GM19452 (cell line): Measurements from ENCODE around the gene ATPAF2.

Experiments used
- ATAC-seq: cut with Tn5 transposase; IDR thresholded peaks from one replicate; pipeline ENCODE4 v1.9.1; 2021; ENCODE audit not compliant: unreplicated experiment

Gene ATPAF2

GRCh38 chr17:18040261-18040858 is 1.4 kb upstream of the ATPAF2 start:
- no peak for ATAC-seq

- peak; percentile 6 for ATAC-seq
These were observed 730 bp upstream of the ATPAF2 start for GRCh38 chr17:18039535-18040260.

GRCh38 chr17:18038149-18038850 is 668 bp downstream of the ATPAF2 start:
- no peak for ATAC-seq

GRCh38 chr17:18037486-18037885 is 1.5 kb downstream of the ATPAF2 start:
- ATAC-seq = no peak

- no peak for ATAC-seq
These were observed 3.3 kb downstream of the ATPAF2 start for GRCh38 chr17:18035704-18036103.

- peak; percentile 58 for ATAC-seq
These were observed 5.4 kb downstream of the ATPAF2 start for GRCh38 chr17:18033442-18034099.

GRCh38 chr17:18031955-18032354 is 7.0 kb downstream of the ATPAF2 start:
- no peak for ATAC-seq

GRCh38 chr17:18028952-18029540 is 9.9 kb downstream of the ATPAF2 start:
- no peak for ATAC-seq

- no peak for ATAC-seq
These were observed 10.6 kb downstream of the ATPAF2 start for GRCh38 chr17:18028114-18028951.

- no peak for ATAC-seq
These were observed 11.7 kb downstream of the ATPAF2 start for GRCh38 chr17:18027280-18027679.

- peak; percentile 70 for ATAC-seq
These were observed 12.8 kb downstream of the ATPAF2 start for GRCh38 chr17:18025945-18026776.

GRCh38 chr17:18025241-18025944 is 13.6 kb downstream of the ATPAF2 start:
- ATAC-seq = peak; percentile 90

GRCh38 chr17:18021372-18021771 is 17.6 kb downstream of the ATPAF2 start:
- ATAC-seq = no peak

- ATAC-seq = no peak
These were observed 18.0 kb downstream of the ATPAF2 start for GRCh38 chr17:18020971-18021370.

- ATAC-seq = no peak
These were observed 19.2 kb downstream of the ATPAF2 start for GRCh38 chr17:18019838-18020154.

GRCh38 chr17:18018411-18018921 is 20.5 kb downstream of the ATPAF2 start:
- no peak for ATAC-seq

- no peak for ATAC-seq
These were observed 21.0 kb downstream of the ATPAF2 start for GRCh38 chr17:18017958-18018357.

GRCh38 chr17:18016426-18016825 is 22.5 kb downstream of the ATPAF2 start:
- ATAC-seq = no peak

GRCh38 chr17:18015593-18015992 is 23.4 kb downstream of the ATPAF2 start:
- no peak for ATAC-seq
